Effector memory CD4-positive, alpha-beta T cell (primary cell): ENCODE measurements around the gene CABLES2.

Source experiments
- DNase-seq, 3 donors: peaks; one replicate each; pipeline ENCODE4 v3.0.0-alpha.2; 2020
- H3K27ac ChIP-seq: 2 replicates; pipeline ENCODE4 v1.7.0; 2013; ENCODE audit warnings: mild to moderate bottlenecking, low read length, moderate library complexity; ENCODE audit not compliant: insufficient read depth, poor library complexity, severe bottlenecking
- H3K27me3 ChIP-seq: replicated peaks from 2 replicates; pipeline ENCODE4 v1.7.0; 2013; ENCODE audit warnings: mild to moderate bottlenecking, low read length; ENCODE audit not compliant: insufficient read depth, control insufficient read depth, poor library complexity, severe bottlenecking
- H3K36me3 ChIP-seq: 2 replicates; pipeline ENCODE4 v1.7.0; 2013; ENCODE audit warnings: mild to moderate bottlenecking, low read length, moderate library complexity; ENCODE audit not compliant: control insufficient read depth, insufficient read depth
- H3K4me1 ChIP-seq: 2 replicates; pipeline ENCODE4 v1.7.0; 2013; ENCODE audit warnings: low read length, mild to moderate bottlenecking; ENCODE audit not compliant: control insufficient read depth, insufficient read depth, poor library complexity, severe bottlenecking
- H3K4me3 ChIP-seq: 2 replicates; pipeline ENCODE4 v1.7.0; 2013; ENCODE audit warnings: low read length, low read depth, mild to moderate bottlenecking; ENCODE audit not compliant: insufficient read depth, poor library complexity, severe bottlenecking
- H3K9me3 ChIP-seq: 2 replicates; pipeline ENCODE4 v1.7.0; 2013; ENCODE audit warnings: mild to moderate bottlenecking, low read length, moderate library complexity; ENCODE audit not compliant: control insufficient read depth

Gene CABLES2

DNA sequence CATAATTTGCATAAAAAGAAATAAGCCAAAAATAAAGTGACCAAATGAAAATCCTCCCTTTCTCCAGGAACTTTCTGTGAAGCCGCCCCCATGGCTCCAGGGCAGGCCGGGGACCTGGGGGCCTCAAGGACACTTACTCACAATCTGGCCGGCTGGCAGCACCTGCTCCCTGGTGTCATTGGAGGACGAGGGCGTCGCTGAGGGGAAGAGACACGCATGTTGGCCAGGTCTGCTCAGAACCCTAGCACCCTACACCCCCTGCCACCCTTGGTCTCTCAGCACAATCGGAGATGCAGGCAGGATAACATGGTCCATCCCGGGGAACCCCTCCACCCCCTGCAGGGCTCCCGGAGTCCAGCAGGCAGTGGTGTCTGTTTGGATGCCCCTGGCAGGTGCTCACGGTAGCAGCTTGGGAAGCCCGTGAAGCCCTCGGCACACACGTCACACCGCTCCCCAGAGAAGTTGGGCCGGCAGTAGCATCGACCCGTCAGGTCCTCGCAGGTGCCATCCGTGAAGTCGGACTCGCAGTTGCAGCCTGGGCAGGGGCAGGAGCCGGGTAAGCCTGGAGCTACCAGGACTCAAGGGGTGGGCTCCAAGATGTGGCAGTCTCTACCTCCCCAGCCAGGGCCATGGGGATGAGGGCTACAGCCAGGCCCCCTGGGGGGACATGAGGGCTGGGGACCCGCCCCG is 61.3 kb downstream of the CABLES2 start:
- Histone ChIP-seq H3K27ac (no peak overlapping the region), H3K9me3 (no peaks in the 10 kb centered on the region), H3K4me1 (no peaks in the 10 kb centered on the region), H3K36me3 (no peaks in the 10 kb centered on the region), H3K27me3 (no peaks in the 10 kb centered on the region), H3K4me3 (no peak overlapping the region)
- DNase-seq: no peak

DNA sequence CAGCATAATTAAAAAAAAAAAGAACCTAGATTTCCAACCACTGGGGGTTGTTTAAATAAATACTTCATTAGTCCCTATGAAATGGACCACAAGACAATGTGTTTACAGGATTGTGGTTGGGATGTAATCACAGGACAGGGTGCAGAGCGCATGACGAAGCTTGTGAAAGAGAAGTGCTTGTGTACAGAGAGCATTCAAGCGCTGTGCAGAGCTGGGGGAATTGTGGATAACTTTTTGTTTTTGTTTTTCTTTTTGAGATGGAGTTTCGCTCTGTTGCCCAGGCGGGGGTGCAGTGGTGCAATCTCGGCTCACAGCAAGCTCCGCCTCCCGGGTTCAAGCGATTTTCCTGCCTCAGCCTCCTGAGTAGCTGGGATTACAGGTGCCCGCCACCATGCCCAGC is 62.3 kb downstream of the CABLES2 start:
- Histone ChIP-seq H3K27me3 (no peaks in the 10 kb centered on the region), H3K27ac (no peak overlapping the region), H3K4me3 (no peak overlapping the region), H3K4me1 (no peaks in the 10 kb centered on the region), H3K36me3 (no peaks in the 10 kb centered on the region), H3K9me3 (no peaks in the 10 kb centered on the region)
- no peak for DNase-seq

DNA sequence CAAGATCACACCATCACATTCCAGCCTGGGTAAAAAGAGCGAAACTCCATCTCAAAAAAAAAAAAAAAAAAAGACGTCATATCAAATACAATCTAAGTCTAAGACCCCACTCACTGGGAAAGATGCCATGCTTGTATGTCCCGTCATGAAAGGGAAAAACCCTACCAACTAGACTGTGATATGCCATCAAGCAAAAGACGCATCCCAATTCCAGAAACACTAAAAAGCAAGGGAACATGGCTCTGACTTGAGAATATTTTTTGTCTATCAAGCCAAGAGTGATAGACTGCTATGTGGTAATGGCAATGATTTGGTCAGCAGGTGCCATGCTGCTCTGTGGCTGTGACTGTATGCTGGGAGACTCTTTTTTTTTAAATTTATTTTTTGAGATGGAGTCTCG is 63.0 kb downstream of the CABLES2 start:
- Histone ChIP-seq H3K27ac (no peak overlapping the region), H3K9me3 (no peaks in the 10 kb centered on the region), H3K4me1 (no peaks in the 10 kb centered on the region), H3K4me3 (no peak overlapping the region), H3K27me3 (no peaks in the 10 kb centered on the region), H3K36me3 (no peaks in the 10 kb centered on the region)
- DNase-seq: no peak

DNA sequence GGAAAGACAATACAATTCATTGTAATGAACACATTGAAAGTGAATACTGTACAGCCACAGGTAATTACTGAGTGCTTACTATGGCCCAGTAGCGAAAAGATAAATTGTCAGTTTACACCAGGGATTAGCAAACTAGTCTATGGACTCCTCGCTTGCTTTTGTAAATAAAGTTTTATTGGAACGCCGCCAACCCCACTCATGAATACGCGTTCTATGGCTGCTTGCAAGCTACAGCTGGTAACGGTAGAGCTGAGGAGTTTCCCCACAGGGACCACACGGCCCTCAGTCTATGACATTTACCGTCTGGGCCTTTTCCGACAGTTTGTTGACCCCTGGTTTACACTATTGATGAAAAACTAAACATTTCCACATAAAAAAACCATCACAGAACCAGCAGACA is 64.2 kb downstream of the CABLES2 start:
- Histone ChIP-seq H3K36me3 (no peaks in the 10 kb centered on the region), H3K4me1 (no peaks in the 10 kb centered on the region), H3K27me3 (no peaks in the 10 kb centered on the region), H3K4me3 (no peak overlapping the region), H3K27ac (no peak overlapping the region), H3K9me3 (no peaks in the 10 kb centered on the region)
- no peak for DNase-seq

DNA sequence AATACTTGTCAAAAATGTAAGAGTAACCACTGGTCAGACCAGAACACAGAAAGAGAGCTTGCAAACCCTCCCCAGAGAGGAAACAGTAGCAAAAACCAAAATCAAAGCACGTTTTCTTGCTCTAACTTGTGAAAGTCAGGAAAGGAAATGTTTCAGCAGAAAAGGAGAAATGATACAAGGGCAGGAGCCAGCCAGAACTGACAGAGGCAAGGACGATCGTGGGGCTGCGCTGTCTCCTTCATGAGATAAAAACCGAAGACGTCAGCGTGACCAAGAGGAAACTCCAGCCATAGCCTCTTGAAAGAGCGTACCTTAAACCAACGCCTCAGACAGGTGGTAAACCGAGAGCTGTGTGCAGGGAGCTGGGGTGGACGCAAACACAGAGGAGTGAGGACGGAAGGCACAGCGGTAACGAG is 67.4 kb downstream of the CABLES2 start:
- no peak for DNase-seq
- Histone ChIP-seq H3K36me3 (no peaks in the 10 kb centered on the region), H3K4me1 (no peaks in the 10 kb centered on the region), H3K27ac (no peak overlapping the region), H3K4me3 (no peak overlapping the region), H3K9me3 (no peaks in the 10 kb centered on the region), H3K27me3 (no peaks in the 10 kb centered on the region)
